ENCODE data around the gene ARHGEF11. TPM values are rescaled to one million over a fixed set of nuclear protein-coding genes. Genes with fewer than 3 reads are reported as not detected.

ARHGEF11 gene
- total RNA-seq, 1 experiment from 2014 or later, result 38.1 TPM

GRCh38 chr1:156947818-156948525 is 97.6 kb downstream of the ARHGEF11 start:
- ATAC-seq, result no peak
- H3K27me3 Mint-ChIP-seq (ENCODE audit: low read depth), result no peaks in the 10 kb centered on the region
- DNase-seq (ENCODE audit: low spot score), result no peak
- H3K4me1 Mint-ChIP-seq, result no peaks in the 10 kb centered on the region
- ChIA-PET POLR2A (interaction anchor here (1.0 kb wide), 1 partner anchor 81 kb away, joined by 4 read pairs; no protein-coding TSS in a partner anchor), CTCF (interaction anchor here (0.8 to 2.5 kb wide), 20 partner anchors 12 to 222 kb away, joined by 3 to 28 read pairs (median 5); no protein-coding TSS in a partner anchor)
- no peaks in the 10 kb centered on the region for H3K9me3 Mint-ChIP-seq
- no peak overlapping the region for H3K4me3 Mint-ChIP-seq
- no peak overlapping the region for H3K27ac Mint-ChIP-seq
- peaks cover 71% of the 10 kb centered on the region for H3K36me3 Mint-ChIP-seq
- TF ChIP-seq USF2 (CRISPR knock-in tag; IDR thresholded peaks at IDR 0.05), result no peak
- no peak for TF ChIP-seq ATF6 (CRISPR knock-in tag; IDR thresholded peaks at IDR 0.05)
- TF ChIP-seq HMGXB4 (CRISPR knock-in tag; IDR thresholded peaks at IDR 0.05), result no peak
- TF ChIP-seq RELA (CRISPR knock-in tag; IDR thresholded peaks at IDR 0.05; ENCODE audit: borderline replicate concordance), result no peak
- no peak for TF ChIP-seq E2F1 (CRISPR knock-in tag; IDR thresholded peaks at IDR 0.05)
- no peak for TF ChIP-seq CBFB (CRISPR knock-in tag; IDR thresholded peaks at IDR 0.05; ENCODE audit: low read depth)
- no peak for TF ChIP-seq ZNF232 (CRISPR knock-in tag; IDR thresholded peaks at IDR 0.05)
- no peak for TF ChIP-seq SMAD3 (CRISPR knock-in tag; IDR thresholded peaks at IDR 0.05; ENCODE audit: borderline replicate concordance)

GRCh38 chr1:156947127-156947526 is 98.4 kb downstream of the ARHGEF11 start:
- H3K36me3 Mint-ChIP-seq, result peaks cover 73% of the 10 kb centered on the region
- no peak for TF ChIP-seq NR1H2 (CRISPR knock-in tag; IDR thresholded peaks at IDR 0.05)
- no peak for TF ChIP-seq MAX (CRISPR knock-in tag; IDR thresholded peaks at IDR 0.05)
- TF ChIP-seq ZNF219 (CRISPR knock-in tag; IDR thresholded peaks at IDR 0.05; ENCODE audit: borderline replicate concordance), result no peak
- TF ChIP-seq ATF1 (CRISPR knock-in tag; IDR thresholded peaks at IDR 0.05), result no peak
- TF ChIP-seq ZNF121 (CRISPR knock-in tag; IDR thresholded peaks at IDR 0.05), result no peak
- no peaks in the 10 kb centered on the region for H3K27me3 Mint-ChIP-seq (ENCODE audit: low read depth)
- ChIA-PET CTCF (interaction anchor here (2.5 kb wide), 1 partner anchor 127 kb away, joined by 28 read pairs; no protein-coding TSS in a partner anchor), POLR2A (no interaction called here)
- no peak overlapping the region for H3K27ac Mint-ChIP-seq
- H3K9me3 Mint-ChIP-seq, result no peaks in the 10 kb centered on the region
- ATAC-seq (no peak), DNase-seq (ENCODE audit: low spot score) (no peak)
- H3K4me1 Mint-ChIP-seq, result no peaks in the 10 kb centered on the region
- no peak overlapping the region for H3K4me3 Mint-ChIP-seq

- CTCF ChIA-PET, result no interaction called here
- POLR2A ChIA-PET, result no interaction called here
- ATAC-seq, result no peak
- Mint-ChIP-seq H3K36me3 (peaks cover 70% of the 10 kb centered on the region), H3K4me3 (no peak overlapping the region), H3K9me3 (no peaks in the 10 kb centered on the region), H3K27ac (no peak overlapping the region), H3K4me1 (no peaks in the 10 kb centered on the region), H3K27me3 (ENCODE audit: low read depth) (no peaks in the 10 kb centered on the region)
- no peak for DNase-seq (ENCODE audit: low spot score)
- no peak for TF ChIP-seq ZBTB21 (CRISPR knock-in tag; IDR thresholded peaks at IDR 0.05; ENCODE audit: borderline replicate concordance)
- no peak for TF ChIP-seq ZNF219 (CRISPR knock-in tag; IDR thresholded peaks at IDR 0.05; ENCODE audit: borderline replicate concordance)
- no peak for TF ChIP-seq NR3C1 (CRISPR knock-in tag; conservative IDR thresholded peaks at IDR 0.05; ENCODE audit: low read depth)
- TF ChIP-seq ZBTB43 (CRISPR knock-in tag; IDR thresholded peaks at IDR 0.05), result no peak
These were observed 99.5 kb downstream of the ARHGEF11 start for GRCh38 chr1:156945881-156946661.
